Uterus (tissue), 4 donors: ENCODE data around the gene KCND1. TPM values are rescaled to one million over a fixed set of nuclear protein-coding genes. Genes with fewer than 3 reads are reported as not detected.
A peak's percentile ranks its signal among the peaks of the same experiment; 100 is the strongest.

Experiments
- DNase-seq, 2 donors: peaks; one replicate each; pipeline ENCODE4 v3.0.0-alpha.2; 2019 to 2020
- H3K27ac ChIP-seq, 2 donors: fragments of 200-600 bp; sonication (generic); 1 replicate in 1 of 2; 2 replicates in 1 of 2; pipeline ENCODE4 v1.5.1; 2016 to 2018
- H3K27me3 ChIP-seq, 2 donors: fragments of 200-600 bp; sonication (generic); one replicate each; pipeline ENCODE4 v1.5.1; 2018 to 2019; ENCODE audit warnings: control low read depth in 1 of 2
- H3K36me3 ChIP-seq, 2 donors: fragments of 200-600 bp; sonication (generic); one replicate each; pipeline ENCODE4 v1.5.1; 2019; ENCODE audit warnings: control low read depth in 1 of 2
- H3K4me1 ChIP-seq, 2 donors: fragments of 200-600 bp; sonication (generic); one replicate each; pipeline ENCODE4 v1.5.1; 2018 to 2019; ENCODE audit warnings: control low read depth in 1 of 2
- H3K4me3 ChIP-seq, 2 donors: fragments of 200-600 bp; sonication (generic); 1 replicate in 1 of 2; 2 replicates in 1 of 2; pipeline ENCODE4 v1.5.1; 2018 to 2019; ENCODE audit warnings: mild to moderate bottlenecking in 1 of 2
- H3K9me3 ChIP-seq, 2 donors: fragments of 200-600 bp; sonication (generic); one replicate each; pipeline ENCODE4 v1.5.1; 2019; ENCODE audit warnings: control low read depth in 1 of 2
- CTCF ChIP-seq, 4 experiments: fragments of 200-600 bp in 2 of 4; fragments of 450-650 bp in 2 of 4; sonication (generic) in 2 of 4; IDR thresholded peaks; one replicate each; pipeline ENCODE4 v1.5.1; 2016 to 2019; ENCODE audit warnings: antibody characterized with exemption in 4 of 4, mild to moderate bottlenecking in 2 of 4, moderate library complexity in 1 of 4
- POLR2A ChIP-seq, 2 donors: fragments of 450-650 bp; IDR thresholded peaks; one replicate each; pipeline ENCODE4 v1.6.1; 2016; ENCODE audit warnings: antibody characterized with exemption in 2 of 2, mild to moderate bottlenecking in 1 of 2, moderate library complexity in 1 of 2
- intact Hi-C: fragments of 100-400 bp; cut with DNase I; formaldehyde crosslinking; loops from one replicate; pipeline ENCODE4 v1.15.1; 2023; ENCODE audit warnings: low total_unique reads
- total RNA-seq, 4 donors: library from RNA; depleted of rRNA in 3 of 4; stranded (reverse); fragments of >200 nt in 3 of 4; gene quantifications; one replicate each; pipeline versions ENCODE4 v1.1.0 to v1.2.4, GENCODE V29; 2014 to 2023
- donor health status: DM: yes; HTN: yes; CAD: no.

Gene KCND1
- total RNA-seq, 4 donors from 2014 or later: 0.29 to 4.6 (median 3.2) TPM; not detected in 1

- intact Hi-C loops: no loop called here
- Histone ChIP-seq H3K27ac (no peak overlapping the region), H3K4me1 (no peaks in the 10 kb centered on the region), H3K4me3 (no peak overlapping the region), H3K36me3 (no peaks in the 10 kb centered on the region), H3K27me3 (no peaks in the 10 kb centered on the region), H3K9me3 (no peaks in the 10 kb centered on the region)
- no peak for DNase-seq
- TF ChIP-seq POLR2A (IDR thresholded peaks at IDR 0.05): no peak
- no peak for TF ChIP-seq CTCF (IDR thresholded peaks at IDR 0.05)
Observed at GRCh38 chrX:48960291-48960690, 11.4 kb downstream of the KCND1 start.

GRCh38 chrX:48958635-48959094 lies 13.0 kb downstream of the KCND1 start:
- Histone ChIP-seq H3K4me3 (peak overlapping the region; percentile 40 to 42), H3K27me3 (no peaks in the 10 kb centered on the region), H3K27ac (peak overlapping the region; percentile 82 to 95), H3K4me1 (no peaks in the 10 kb centered on the region), H3K36me3 (no peaks in the 10 kb centered on the region), H3K9me3 (no peaks in the 10 kb centered on the region)
- no peak for TF ChIP-seq CTCF (IDR thresholded peaks at IDR 0.05)
- no peak for TF ChIP-seq POLR2A (IDR thresholded peaks at IDR 0.05)
- intact Hi-C loops: no loop called here
- peak; percentile 51 to 58 for DNase-seq

- intact Hi-C loops: no loop called here
- peak overlapping the region; percentile 47 to 72 for H3K4me3 ChIP-seq
- peak overlapping the region; percentile 93 to 96 for H3K27ac ChIP-seq
- no peaks in the 10 kb centered on the region for H3K36me3 ChIP-seq
- TF ChIP-seq CTCF (IDR thresholded peaks at IDR 0.05) (peak in 1 of 4 experiments; percentile 4), POLR2A (IDR thresholded peaks at IDR 0.05) (peak; percentile 24 to 66)
- no peaks in the 10 kb centered on the region for H3K4me1 ChIP-seq
- no peaks in the 10 kb centered on the region for H3K27me3 ChIP-seq
- DNase-seq: peak; percentile 94 to 97
- H3K9me3 ChIP-seq: no peaks in the 10 kb centered on the region
Observed at GRCh38 chrX:48957827-48958634, 13.6 kb downstream of the KCND1 start.

- Histone ChIP-seq H3K27me3 (no peaks in the 10 kb centered on the region), H3K4me1 (no peaks in the 10 kb centered on the region), H3K27ac (peak within 1 kb of the TSS; percentile 93 to 96), H3K9me3 (no peaks in the 10 kb centered on the region), H3K4me3 (peak within 1 kb of the TSS; percentile 47 to 72), H3K36me3 (no peaks in the 10 kb centered on the region)
- intact Hi-C loops: no loop called here
- peak in 1 of 2 donors; percentile 68 for DNase-seq
- no peak for TF ChIP-seq CTCF (IDR thresholded peaks at IDR 0.05)
- TF ChIP-seq POLR2A (IDR thresholded peaks at IDR 0.05): no peak
Observed at GRCh38 chrX:48957477-48957826, 14.2 kb downstream of the KCND1 start, which contains the start of gene OTUD5. OTUD5 (minus strand) TSS chrX:48957607; CDS start chrX:48957570, 37 bp downstream.

GRCh38 chrX:48956728-48957414 lies 14.8 kb downstream of the KCND1 start:
- Histone ChIP-seq H3K9me3 (no peaks in the 10 kb centered on the region), H3K4me3 (peak overlapping the region; percentile 47 to 72), H3K4me1 (no peaks in the 10 kb centered on the region), H3K27ac (peak overlapping the region; percentile 93 to 96), H3K36me3 (no peaks in the 10 kb centered on the region), H3K27me3 (no peaks in the 10 kb centered on the region)
- peak in 1 of 2 donors; percentile 28 for DNase-seq
- intact Hi-C loops: no loop called here
- TF ChIP-seq CTCF (IDR thresholded peaks at IDR 0.05): no peak
- TF ChIP-seq POLR2A (IDR thresholded peaks at IDR 0.05): no peak
